ENCODE results near the gene ASAP3.

Gene ASAP3

DNA sequence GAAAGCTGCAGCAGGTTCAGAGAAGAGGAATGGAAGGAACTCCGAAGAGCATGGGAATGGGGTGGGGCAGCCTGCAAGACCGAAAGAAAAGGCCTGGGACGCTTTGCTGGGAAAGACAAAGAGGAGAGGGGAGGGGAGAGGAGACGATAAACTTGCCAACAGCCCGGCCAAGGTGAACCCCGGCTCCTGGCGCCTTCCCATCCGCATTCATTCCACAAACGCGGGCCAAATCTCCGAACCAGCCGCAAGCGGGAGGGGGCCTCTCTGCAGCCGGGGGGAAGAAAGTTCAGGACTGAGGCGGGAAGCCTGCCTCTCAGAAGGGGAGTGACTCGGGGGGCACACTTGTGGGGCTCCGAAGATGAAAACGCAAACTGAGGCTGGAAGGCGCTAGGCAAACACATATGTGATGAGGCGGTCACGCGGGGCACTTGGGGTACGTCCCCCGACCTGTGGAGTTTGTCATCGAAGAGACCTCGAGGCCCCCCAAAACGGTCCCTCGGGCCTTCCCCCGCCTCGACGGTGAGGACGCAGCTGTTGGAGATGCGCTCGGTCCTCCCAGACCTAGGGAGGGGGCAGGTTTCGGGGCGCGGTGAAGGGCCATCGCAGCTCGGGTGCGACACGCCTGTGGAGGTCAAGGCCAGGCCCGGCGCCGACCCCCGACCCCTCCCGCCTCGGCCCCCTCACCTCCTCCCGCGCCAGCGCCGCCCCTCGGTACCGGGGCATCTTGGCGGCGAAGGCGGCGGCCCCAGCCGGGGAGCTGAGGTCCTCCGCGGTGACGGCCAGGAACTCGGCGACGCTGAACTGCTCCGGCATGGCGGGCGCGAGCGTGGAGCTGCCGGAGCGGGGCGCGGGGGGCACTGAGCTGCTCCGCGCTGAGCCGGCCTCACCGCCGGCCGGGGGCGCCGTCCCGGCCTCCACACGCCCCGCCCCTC lies at the start of gene ASAP3:
Gene ASAP3, minus strand, starts transcription at position 859 of the 932 bp plus-strand sequence. Its CDS starts 46 bp downstream, at position 813.
- FAIRE-seq, result no peak

DNA sequence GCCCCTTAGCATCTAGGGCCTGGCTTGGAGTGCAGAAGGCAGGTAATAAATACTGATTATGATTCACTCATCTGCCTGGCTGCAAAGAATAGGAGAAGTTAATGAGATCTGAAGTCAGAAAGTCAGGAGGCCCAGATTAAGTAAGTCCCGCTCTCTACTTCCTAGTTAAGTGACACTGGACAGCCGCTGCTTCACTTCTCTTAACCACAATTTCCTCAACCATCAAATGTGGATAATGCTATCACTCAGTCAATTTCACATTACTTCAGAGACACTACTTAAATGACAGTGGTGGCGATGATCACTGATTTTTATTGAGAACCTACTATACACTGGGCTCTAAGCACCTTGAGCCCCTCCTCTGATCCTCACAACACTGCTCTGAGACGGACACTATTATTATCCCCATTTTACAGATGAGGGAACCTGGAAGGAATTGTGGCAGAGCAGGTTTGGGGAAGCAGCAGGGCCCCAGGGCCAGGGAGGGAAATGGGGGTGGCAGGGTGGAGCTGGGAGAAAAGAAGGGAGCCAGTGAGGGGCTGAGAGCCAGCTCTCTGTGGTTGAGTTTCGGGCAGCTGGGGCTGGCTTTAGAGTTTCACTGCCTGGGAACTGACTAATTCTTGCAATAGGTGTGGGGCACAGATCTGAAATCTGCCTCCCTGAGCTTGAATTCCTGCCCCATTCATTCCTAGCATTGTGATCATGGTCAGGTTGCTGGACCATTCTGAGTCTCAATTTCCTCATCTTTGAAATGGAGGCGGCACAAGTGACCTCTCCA lies 49.5 kb upstream of the ASAP3 start:
- FAIRE-seq, result no peak

- FAIRE-seq, result no peak
Measured at GRCh38 chr1:23531562-23532094, 47.6 kb upstream of the ASAP3 start.

DNA sequence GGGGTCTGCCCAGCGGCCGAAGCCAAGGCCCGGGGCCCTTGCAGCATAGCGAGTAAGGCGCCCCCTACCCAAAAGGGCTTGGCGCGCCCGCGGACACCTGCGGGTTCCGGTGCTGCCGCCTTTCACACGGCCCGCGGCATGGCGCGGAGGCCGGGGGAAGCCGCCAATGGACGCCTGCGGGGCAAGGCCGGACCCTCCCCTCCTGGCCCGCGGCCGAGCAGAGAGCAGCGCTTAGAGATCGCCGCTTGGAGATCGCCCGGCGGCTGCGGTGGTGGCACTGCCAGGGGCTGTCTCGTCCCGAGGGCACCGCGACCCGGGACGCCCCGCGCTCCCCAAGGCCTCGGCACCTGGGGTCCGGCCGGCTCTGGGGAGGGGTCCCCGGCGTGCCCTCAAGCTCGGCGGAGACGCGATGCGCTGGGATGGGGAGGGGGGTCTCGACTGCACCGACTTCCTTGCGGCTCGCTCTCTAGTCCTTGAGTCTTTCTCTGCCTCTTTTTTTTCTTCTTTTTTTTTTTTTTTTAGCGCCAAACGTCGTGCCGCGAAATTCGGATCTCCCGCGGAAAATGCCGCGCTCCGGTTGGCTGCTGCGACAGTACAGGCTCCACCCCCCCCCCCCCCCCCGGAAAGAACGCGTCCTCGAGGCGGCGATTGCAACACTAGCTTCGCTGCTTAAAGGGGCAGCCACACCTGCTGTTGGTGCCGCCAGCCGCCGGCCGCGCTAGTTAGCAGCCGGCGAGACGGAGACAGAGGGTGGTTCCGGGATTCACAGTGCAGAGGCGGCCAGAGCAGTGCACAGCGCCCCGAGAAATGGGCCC lies 47.0 kb upstream of the ASAP3 start, which contains the start of gene E2F2:
Gene E2F2, minus strand, starts transcription at position 487 of the 815 bp plus-strand sequence. Its CDS starts 440 bp downstream, at position 47.
- no peak for FAIRE-seq

- no peak for FAIRE-seq
Measured at GRCh38 chr1:23530087-23530746, 46.2 kb upstream of the ASAP3 start.

- no peak for FAIRE-seq
Measured at GRCh38 chr1:23529146-23530086, 45.4 kb upstream of the ASAP3 start.

- FAIRE-seq, result no peak
Measured at GRCh38 chr1:23528250-23528978, 44.4 kb upstream of the ASAP3 start.

DNA sequence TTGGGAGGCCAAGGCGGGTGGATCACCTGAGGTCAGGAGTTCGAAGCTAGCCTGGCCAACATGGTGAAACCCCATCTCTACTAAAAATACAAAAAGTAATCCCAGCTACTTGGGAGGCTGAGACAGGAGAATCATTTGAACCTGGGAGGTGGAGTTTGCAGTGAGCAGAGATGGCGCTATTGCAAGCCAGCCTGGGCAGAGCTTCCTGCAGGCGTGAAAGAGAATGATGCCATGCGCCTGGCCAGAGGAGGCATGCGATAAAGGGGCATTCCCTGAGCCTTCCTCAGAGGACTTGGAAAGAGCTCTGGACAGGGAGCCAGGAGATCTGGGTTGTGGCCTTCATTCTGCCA lies 43.9 kb upstream of the ASAP3 start:
- no peak for FAIRE-seq

DNA sequence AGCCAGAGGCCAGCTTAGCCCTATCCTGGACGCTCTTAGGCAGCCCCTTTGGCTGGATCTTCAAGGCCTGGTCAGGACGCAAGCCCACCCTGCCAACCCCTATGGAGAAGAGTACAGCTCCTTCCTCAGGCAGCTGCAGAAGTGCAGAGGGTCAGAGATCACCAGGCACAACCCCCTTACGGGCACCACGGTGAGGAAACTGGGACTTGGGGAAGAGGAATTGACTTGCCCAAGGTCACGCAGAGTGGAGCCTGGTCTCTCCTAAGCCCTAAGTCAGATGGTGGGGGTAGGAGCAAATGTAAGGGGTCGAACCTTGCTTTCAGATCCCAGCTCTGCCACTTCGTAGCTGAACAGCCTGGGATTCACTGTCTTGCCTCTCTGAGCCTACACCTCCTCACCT lies 43.4 kb upstream of the ASAP3 start:
- FAIRE-seq, result no peak

- FAIRE-seq, result no peak
Measured at GRCh38 chr1:23526329-23527041, 42.5 kb upstream of the ASAP3 start.

DNA sequence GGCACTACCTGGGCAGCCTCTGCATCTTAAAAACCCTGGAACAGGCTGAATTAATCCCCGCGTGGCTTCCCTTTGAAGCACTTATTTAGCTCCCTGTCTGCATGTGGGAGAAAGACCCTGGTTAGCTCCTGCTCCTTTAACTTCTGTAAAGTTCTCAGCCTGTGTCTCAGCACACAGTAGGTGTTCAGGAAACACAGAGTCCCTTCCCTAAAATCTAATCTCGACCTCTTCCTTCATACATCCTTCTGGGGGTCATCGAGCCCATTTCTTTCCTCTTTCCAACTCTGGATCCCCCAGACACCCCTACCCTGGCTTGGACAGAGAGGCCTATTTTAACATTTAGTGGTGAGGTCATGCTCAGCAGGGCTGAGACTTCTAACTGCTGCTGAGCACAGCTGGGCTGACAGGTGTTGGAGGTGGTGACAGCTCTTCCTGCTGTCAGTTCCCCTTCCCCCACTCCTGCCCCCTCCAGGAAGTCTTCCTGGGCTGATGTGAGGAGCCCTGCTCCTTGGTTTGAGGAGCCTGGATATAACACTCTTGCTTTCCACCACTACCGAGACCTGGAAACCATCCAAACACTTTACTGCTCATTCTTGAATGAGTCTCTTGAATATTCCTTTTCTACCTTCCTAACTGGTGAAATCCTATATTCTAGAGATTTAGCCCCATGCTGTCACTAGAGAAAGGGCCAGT lies 41.7 kb upstream of the ASAP3 start:
- FAIRE-seq, result no peak

GRCh38 chr1:23524716-23525401 lies 40.9 kb upstream of the ASAP3 start:
- no peak for FAIRE-seq

- no peak for FAIRE-seq
Measured at GRCh38 chr1:23524163-23524562, 40.2 kb upstream of the ASAP3 start.

GRCh38 chr1:23522244-23522982 lies 38.4 kb upstream of the ASAP3 start:
- FAIRE-seq, result no peak

DNA sequence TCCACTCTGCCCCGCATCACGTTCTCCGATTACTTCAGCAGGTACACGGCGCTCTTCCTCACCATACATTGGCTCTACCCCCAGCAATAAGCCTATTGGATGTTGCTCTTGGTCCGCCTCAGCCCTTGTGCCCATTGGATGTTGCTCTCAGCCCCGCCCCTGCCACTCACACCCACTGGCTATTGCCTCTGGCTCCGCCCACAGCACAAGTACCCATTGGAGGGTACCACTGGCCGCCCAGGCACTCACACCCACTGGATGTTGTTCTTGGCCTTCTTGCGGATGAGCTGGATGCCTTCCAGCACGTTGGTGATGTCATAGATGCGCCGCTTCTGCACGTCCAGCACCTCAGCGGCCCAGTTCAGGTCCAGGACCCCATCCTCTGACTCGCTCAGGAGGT lies 37.6 kb upstream of the ASAP3 start:
- no peak for FAIRE-seq

GRCh38 chr1:23517581-23517980 lies 33.6 kb upstream of the ASAP3 start:
- FAIRE-seq, result no peak

GRCh38 chr1:23515905-23516304 lies 31.9 kb upstream of the ASAP3 start:
- FAIRE-seq, result no peak

All from TTC549 (cell line).